GM19397 (cell line): Measurements from ENCODE around the gene PCP2.

Source experiments
- ATAC-seq: cut with Tn5 transposase; IDR thresholded peaks from one replicate; pipeline ENCODE4 v1.9.1; 2021; ENCODE audit warnings: mild to moderate bottlenecking, moderate library complexity; ENCODE audit not compliant: unreplicated experiment

Gene PCP2

GRCh38 chr19:7602240-7602934 is 31.1 kb downstream of the PCP2 start:
- no peak for ATAC-seq

- no peak for ATAC-seq
These were observed 32.8 kb downstream of the PCP2 start for GRCh38 chr19:7600721-7601120.

DNA sequence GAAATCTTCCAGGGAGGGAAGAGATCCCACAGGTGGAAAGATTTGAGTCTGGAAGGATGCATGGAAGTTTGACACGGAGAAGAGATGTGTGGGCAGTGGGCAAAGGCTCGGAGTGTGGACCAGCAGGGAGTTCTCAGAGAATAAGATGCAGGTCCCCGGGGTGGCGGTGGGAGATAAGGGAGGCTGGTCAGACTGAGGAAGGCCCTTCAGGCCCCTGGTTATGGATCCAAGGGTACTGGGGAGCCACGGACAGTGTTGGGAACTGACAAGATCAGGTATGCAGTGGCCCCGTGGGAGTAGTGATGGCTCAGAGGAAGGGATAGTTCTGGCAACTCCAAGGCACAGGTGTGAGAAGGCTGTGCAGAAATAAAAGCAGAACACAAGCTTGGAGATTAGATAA is 35.3 kb downstream of the PCP2 start:
- no peak for ATAC-seq

GRCh38 chr19:7597689-7598088 is 35.8 kb downstream of the PCP2 start:
- ATAC-seq: no peak

DNA sequence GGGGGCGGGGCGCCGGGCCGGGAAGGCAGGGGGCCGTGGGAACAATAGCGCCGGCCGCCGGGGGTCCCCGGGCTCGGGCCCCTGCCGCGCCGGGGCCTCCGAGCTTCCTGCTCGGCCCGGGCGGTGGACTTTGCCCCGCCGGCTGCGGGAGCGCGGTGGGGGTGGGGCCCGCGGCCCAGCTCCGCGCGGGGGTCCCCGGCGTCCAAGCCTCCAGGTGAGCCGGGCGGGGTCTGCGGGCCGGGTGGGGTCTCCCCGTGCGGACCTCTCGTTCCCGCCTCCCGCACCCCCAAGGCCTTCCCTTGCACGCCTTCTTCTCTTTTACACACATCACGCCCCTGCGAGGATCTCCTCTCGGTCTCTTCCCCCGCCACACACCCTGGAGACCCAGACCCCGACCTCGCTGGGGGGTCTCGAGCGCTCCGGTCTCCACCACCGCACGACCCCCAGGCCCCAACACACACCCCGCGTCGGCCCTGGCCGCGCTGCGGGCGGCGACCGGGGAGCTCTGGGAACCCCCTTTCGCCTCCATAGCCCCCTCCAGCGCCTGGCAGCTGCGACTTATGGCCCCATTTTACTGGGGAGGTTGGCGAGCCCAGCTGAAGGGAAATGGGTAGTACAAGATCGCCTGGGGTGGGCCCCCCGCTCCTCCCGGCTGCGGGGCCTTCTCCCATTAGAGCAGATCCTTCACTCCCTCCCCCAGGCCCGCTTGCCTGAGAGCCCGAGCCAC is 37.1 kb downstream of the PCP2 start:
- ATAC-seq: no peak

- peak; percentile 60 for ATAC-seq
These were observed 37.9 kb downstream of the PCP2 start, which contains the start of gene CAMSAP3 for GRCh38 chr19:7595466-7596133. Gene CAMSAP3, plus strand, starts transcription at chr19:7595863. Its CDS starts 140 bp downstream, at chr19:7596003.

- ATAC-seq: no peak
These were observed 43.3 kb downstream of the PCP2 start for GRCh38 chr19:7590256-7590655.

GRCh38 chr19:7589822-7590221 is 43.7 kb downstream of the PCP2 start:
- no peak for ATAC-seq

DNA sequence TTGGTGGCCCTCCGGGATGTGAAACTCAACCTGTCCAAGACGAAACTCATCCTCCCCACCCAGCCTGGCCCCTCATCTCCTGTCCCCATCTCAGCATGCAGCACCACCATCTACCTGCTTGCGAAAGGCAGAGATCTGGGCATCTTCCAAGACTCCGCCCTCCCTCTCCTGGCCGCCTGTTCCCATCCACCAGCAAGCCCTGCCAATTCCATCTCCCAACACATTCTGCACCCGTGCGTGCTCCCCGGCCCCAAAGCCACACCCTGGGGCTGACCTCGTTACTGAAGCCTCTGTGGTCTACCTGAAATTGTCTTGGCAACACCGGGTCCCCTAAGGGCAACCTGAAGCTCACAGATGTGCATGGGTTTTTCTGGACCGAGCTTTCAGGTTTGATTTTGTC is 51.1 kb downstream of the PCP2 start:
- no peak for ATAC-seq
